ENCODE results near the gene B3GALNT2.

DNA sequence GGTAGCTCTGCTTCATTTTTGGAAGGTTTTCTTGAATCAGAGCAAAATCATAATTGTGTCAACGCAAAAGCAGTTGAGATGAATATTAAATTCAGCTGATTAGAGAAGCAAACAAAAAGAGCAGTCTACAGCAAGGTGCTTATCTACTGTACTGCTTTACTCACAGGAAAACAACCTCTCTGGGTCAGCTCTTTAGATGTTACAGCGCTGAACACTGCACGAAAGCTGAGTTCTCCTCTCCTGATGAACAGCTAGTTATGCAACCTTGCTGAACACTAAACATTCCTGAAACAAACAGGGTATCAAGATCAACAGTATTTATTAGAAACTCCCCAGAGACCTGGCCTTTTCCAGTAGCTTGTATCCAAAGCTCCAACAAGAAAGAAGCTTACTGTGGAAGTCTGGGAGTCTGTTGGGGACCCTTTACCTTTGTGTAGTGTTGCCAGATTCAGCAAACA lies 95.7 kb downstream of the B3GALNT2 start:
- TF ChIP-seq, protein P1, sequence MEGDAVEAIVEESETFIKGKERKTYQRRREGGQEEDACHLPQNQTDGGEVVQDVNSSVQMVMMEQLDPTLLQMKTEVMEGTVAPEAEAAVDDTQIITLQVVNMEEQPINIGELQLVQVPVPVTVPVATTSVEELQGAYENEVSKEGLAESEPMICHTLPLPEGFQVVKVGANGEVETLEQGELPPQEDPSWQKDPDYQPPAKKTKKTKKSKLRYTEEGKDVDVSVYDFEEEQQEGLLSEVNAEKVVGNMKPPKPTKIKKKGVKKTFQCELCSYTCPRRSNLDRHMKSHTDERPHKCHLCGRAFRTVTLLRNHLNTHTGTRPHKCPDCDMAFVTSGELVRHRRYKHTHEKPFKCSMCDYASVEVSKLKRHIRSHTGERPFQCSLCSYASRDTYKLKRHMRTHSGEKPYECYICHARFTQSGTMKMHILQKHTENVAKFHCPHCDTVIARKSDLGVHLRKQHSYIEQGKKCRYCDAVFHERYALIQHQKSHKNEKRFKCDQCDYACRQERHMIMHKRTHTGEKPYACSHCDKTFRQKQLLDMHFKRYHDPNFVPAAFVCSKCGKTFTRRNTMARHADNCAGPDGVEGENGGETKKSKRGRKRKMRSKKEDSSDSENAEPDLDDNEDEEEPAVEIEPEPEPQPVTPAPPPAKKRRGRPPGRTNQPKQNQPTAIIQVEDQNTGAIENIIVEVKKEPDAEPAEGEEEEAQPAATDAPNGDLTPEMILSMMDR (IDR thresholded peaks at IDR 0.05), result no peak
- TF ChIP-seq POLR2A (IDR thresholded peaks at IDR 0.05), result no peak

Data from prostate gland (tissue), 2 donors.